GM23338 (cell line): ENCODE data around the gene KCNIP1. TPM values are rescaled to one million over a fixed set of nuclear protein-coding genes. Genes with fewer than 3 reads are reported as not detected.
A peak's percentile ranks its signal among the peaks of the same experiment; 100 is the strongest.

ENCODE experiments used
- ATAC-seq: fragments of 200-7000 bp; cut with Tn5 transposase; 3 replicates; pipeline ENCODE4 v1.9.1; 2020
- DNase-seq: peaks from one replicate; pipeline ENCODE4 v3.0.0-alpha.2; 2015; ENCODE audit warnings: low spot score
- H2AFZ ChIP-seq: fragments of 200-600 bp; sonication (generic); 2 replicates; pipeline ENCODE4 v1.8.0; 2016; ENCODE audit warnings: antibody characterized with exemption, mild to moderate bottlenecking, moderate library complexity
- H3F3A ChIP-seq: fragments of 200-600 bp; sonication (generic); replicated peaks from 2 replicates; pipeline ENCODE4 v1.8.0; 2017; ENCODE audit warnings: antibody characterized with exemption, mixed run types, low read depth
- H3K27ac ChIP-seq: fragments of 200-600 bp; sonication (generic); 2 replicates; pipeline ENCODE4 v1.6.1; 2016; ENCODE audit warnings: low read depth
- H3K27me3 ChIP-seq: fragments of 200-600 bp; sonication (generic); 2 replicates; pipeline ENCODE4 v1.8.0; 2016; ENCODE audit warnings: mild to moderate bottlenecking, mixed run types, moderate library complexity; ENCODE audit not compliant: insufficient read depth
- H3K36me3 ChIP-seq: fragments of 200-600 bp; sonication (generic); 2 replicates; pipeline ENCODE4 v1.8.0; 2016; ENCODE audit warnings: mild to moderate bottlenecking; ENCODE audit not compliant: insufficient read depth
- H3K4me1 ChIP-seq: fragments of 200-600 bp; sonication (generic); 2 replicates; pipeline ENCODE4 v1.8.0; 2016; ENCODE audit warnings: mild to moderate bottlenecking, moderate library complexity; ENCODE audit not compliant: insufficient read depth
- H3K4me2 ChIP-seq: fragments of 200-600 bp; sonication (generic); 2 replicates; pipeline ENCODE4 v1.7.1; 2017; ENCODE audit warnings: mixed run types
- H3K4me3 ChIP-seq: fragments of 200-600 bp; sonication (generic); 2 replicates; pipeline ENCODE4 v1.6.1; 2016; ENCODE audit warnings: mixed run types
- H3K79me2 ChIP-seq: fragments of 200-600 bp; sonication (generic); replicated peaks from 2 replicates; pipeline ENCODE4 v1.8.0; 2017; ENCODE audit warnings: mild to moderate bottlenecking; ENCODE audit not compliant: insufficient read depth
- H3K9me2 ChIP-seq: fragments of 200-600 bp; sonication (generic); 2 replicates; pipeline ENCODE4 v1.8.0; 2017; ENCODE audit not compliant: insufficient read depth
- H4K20me1 ChIP-seq: fragments of 200-600 bp; sonication (generic); replicated peaks from 2 replicates; pipeline ENCODE4 v1.8.0; 2017; ENCODE audit warnings: mild to moderate bottlenecking; ENCODE audit not compliant: insufficient read depth
- H3K27ac Mint-ChIP-seq: 2 replicates; pipeline ENCODE4 v1.8.0; 2020; ENCODE audit warnings: inconsistent platforms, mild to moderate bottlenecking, moderate library complexity, mixed read lengths
- H3K27me3 Mint-ChIP-seq: 3 replicates; pipeline ENCODE4 v1.8.0; 2022; ENCODE audit warnings: low read depth, mild to moderate bottlenecking, moderate library complexity, mixed read lengths, inconsistent platforms; ENCODE audit not compliant: insufficient read depth, poor library complexity
- H3K36me3 Mint-ChIP-seq: 3 replicates; pipeline ENCODE4 v1.8.0; 2021; ENCODE audit warnings: low read depth, mild to moderate bottlenecking, inconsistent platforms, moderate library complexity, mixed read lengths
- H3K4me1 Mint-ChIP-seq: 3 replicates; pipeline ENCODE4 v1.8.0; 2020; ENCODE audit warnings: mild to moderate bottlenecking, inconsistent platforms, mixed read lengths
- H3K4me3 Mint-ChIP-seq: 3 replicates; pipeline ENCODE4 v1.8.0; 2021; ENCODE audit warnings: moderate library complexity, mild to moderate bottlenecking, inconsistent platforms, mixed read lengths
- H3K9me3 Mint-ChIP-seq: 3 replicates; pipeline ENCODE4 v1.8.0; 2020; ENCODE audit warnings: moderate library complexity, mild to moderate bottlenecking, inconsistent platforms, mixed read lengths
- CREB1 ChIP-seq: fragments of 250-450 bp; sonication (Bioruptor Pico); IDR thresholded peaks from 2 replicates; pipeline ENCODE4 v1.5.0; 2020; ENCODE audit warnings: low read depth, mild to moderate bottlenecking, moderate library complexity
- JUNB ChIP-seq: IDR thresholded peaks from one replicate; pipeline ENCODE4 v1.6.1; 2016; ENCODE audit warnings: antibody characterized with exemption; ENCODE audit not compliant: unreplicated experiment
- NANOG ChIP-seq: IDR thresholded peaks from 2 replicates; pipeline ENCODE4 v1.6.1; 2016; ENCODE audit warnings: antibody characterized with exemption, borderline replicate concordance
- STAT1 ChIP-seq: IDR thresholded peaks from one replicate; pipeline ENCODE4 v1.6.1; 2016; ENCODE audit warnings: antibody characterized with exemption; ENCODE audit not compliant: unreplicated experiment
- polyA plus RNA-seq: library from polyadenylated mRNA; unstranded; fragments of >200 nt; fragmentation: Nextera tagmentation; extraction: Ambion mirVana; gene quantifications from 2 replicates; pipeline ENCODE4 v1.2.1, GENCODE V29; 2016
- total RNA-seq: library from RNA; depleted of rRNA; stranded (reverse); fragments of >200 nt; shearing (Covaris generic); gene quantifications from 2 replicates; pipeline ENCODE4 v1.2.3, GENCODE V29; 2014
- TF ChIP-seq, protein P1 (sequence below): IDR thresholded peaks from one replicate; pipeline ENCODE4 v1.6.1; 2018; ENCODE audit warnings: antibody characterized with exemption; ENCODE audit not compliant: unreplicated experiment
- TF ChIP-seq, protein P2 (sequence below): IDR thresholded peaks from 2 replicates; pipeline ENCODE4 v1.6.1; 2016; ENCODE audit warnings: antibody characterized with exemption

The KCNIP1 gene
- total and polyA plus RNA-seq, 2 experiments from 2014 or later: 0.31 to 0.87 TPM

DNA sequence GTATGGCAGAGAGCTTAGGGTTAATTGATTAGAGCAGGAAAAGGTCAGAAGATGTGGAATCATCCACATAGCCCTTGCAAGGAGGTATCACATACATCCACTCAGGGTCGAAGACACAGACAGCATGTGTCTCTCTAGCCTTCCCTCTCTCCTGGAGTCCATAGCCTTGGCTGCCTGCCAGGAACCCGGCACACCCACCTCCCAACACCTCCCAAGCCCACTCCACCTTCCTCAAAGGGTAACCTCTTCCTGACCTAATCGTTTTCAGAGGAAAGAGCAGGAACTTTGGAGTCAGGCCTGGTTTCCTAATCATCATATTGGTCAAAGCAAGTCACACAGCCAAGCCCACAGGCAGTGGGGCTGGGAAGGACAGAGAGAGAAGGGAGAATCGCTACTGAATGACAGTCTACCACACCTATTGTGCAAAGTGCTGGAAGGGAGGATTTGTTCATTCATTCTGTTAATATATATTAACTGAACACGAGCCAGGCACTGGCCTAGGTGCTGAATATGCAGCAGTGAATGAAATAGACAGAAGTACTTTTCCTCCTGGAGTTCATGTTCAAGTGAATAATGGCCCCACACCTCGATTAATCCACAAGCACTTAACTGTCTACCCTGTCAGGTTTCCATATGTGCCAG, 107.8 kb downstream of the KCNIP1 start:
- TF ChIP-seq, protein P1, sequence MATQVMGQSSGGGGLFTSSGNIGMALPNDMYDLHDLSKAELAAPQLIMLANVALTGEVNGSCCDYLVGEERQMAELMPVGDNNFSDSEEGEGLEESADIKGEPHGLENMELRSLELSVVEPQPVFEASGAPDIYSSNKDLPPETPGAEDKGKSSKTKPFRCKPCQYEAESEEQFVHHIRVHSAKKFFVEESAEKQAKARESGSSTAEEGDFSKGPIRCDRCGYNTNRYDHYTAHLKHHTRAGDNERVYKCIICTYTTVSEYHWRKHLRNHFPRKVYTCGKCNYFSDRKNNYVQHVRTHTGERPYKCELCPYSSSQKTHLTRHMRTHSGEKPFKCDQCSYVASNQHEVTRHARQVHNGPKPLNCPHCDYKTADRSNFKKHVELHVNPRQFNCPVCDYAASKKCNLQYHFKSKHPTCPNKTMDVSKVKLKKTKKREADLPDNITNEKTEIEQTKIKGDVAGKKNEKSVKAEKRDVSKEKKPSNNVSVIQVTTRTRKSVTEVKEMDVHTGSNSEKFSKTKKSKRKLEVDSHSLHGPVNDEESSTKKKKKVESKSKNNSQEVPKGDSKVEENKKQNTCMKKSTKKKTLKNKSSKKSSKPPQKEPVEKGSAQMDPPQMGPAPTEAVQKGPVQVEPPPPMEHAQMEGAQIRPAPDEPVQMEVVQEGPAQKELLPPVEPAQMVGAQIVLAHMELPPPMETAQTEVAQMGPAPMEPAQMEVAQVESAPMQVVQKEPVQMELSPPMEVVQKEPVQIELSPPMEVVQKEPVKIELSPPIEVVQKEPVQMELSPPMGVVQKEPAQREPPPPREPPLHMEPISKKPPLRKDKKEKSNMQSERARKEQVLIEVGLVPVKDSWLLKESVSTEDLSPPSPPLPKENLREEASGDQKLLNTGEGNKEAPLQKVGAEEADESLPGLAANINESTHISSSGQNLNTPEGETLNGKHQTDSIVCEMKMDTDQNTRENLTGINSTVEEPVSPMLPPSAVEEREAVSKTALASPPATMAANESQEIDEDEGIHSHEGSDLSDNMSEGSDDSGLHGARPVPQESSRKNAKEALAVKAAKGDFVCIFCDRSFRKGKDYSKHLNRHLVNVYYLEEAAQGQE: peak; percentile 62
- TF ChIP-seq NANOG: no peak

DNA sequence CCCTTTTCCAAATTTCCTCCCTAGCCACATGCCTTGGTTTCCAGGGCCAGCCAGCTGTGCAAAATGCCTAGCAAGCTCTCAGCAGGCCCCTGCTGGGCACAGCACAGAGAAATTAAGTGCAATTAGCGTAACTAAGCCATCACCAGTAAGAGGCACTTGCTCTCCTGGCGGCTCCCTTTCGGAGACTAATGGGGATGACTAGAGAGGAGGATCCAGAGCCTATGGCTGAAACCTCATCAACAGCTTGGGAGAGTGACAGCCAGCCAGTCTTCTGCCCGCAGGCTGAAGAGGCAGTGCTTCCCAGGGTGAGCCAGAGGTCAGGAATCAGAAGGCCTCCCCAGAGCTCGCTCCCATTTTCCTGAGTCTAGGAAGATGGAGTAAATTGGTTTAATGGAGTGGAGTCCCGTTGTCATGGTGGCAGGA, 108.4 kb downstream of the KCNIP1 start:
- H3K27ac ChIP-seq: no peak overlapping the region
- Mint-ChIP-seq H3K36me3 (no peaks in the 10 kb centered on the region), H3K27me3 (peaks cover 6% of the 10 kb centered on the region), H3K4me3 (peak overlapping the region; percentile 30; the same call in 1 of the 3 replicates), H3K4me1 (peaks cover 50% of the 10 kb centered on the region), H3K9me3 (no peaks in the 10 kb centered on the region), H3K27ac (peak overlapping the region; percentile 4; the same call in 1 of the 2 replicates)
- no peaks in the 10 kb centered on the region for H3K9me2 ChIP-seq
- ATAC-seq (peak; percentile 96), DNase-seq (peak; percentile 87)
- H3K4me1 ChIP-seq: peaks cover 39% of the 10 kb centered on the region
- H3K4me3 ChIP-seq: no peak overlapping the region
- no peaks in the 10 kb centered on the region for H4K20me1 ChIP-seq
- H3K79me2 ChIP-seq: no peaks in the 10 kb centered on the region
- peak overlapping the region; percentile 2; the same call in 1 of the 2 replicates for H3K4me2 ChIP-seq
- H3K36me3 ChIP-seq: no peaks in the 10 kb centered on the region
- H2AFZ ChIP-seq: no peak overlapping the region
- H3F3A ChIP-seq: 0 out of 2 replicates have a peak, but pooled peaks cover 5% of the 10 kb centered on the region
- no peaks in the 10 kb centered on the region for H3K27me3 ChIP-seq
- TF ChIP-seq, protein P2, sequence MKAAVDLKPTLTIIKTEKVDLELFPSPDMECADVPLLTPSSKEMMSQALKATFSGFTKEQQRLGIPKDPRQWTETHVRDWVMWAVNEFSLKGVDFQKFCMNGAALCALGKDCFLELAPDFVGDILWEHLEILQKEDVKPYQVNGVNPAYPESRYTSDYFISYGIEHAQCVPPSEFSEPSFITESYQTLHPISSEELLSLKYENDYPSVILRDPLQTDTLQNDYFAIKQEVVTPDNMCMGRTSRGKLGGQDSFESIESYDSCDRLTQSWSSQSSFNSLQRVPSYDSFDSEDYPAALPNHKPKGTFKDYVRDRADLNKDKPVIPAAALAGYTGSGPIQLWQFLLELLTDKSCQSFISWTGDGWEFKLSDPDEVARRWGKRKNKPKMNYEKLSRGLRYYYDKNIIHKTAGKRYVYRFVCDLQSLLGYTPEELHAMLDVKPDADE: no peak
- TF ChIP-seq, protein P1: no peak
- no peak for TF ChIP-seq STAT1
- no peak for TF ChIP-seq CREB1 (CRISPR knock-in tag)
- TF ChIP-seq JUNB: no peak

More for the DNA sequence above, 107.8 kb downstream of the KCNIP1 start:
- Histone ChIP-seq H3K36me3 (no peaks in the 10 kb centered on the region), H4K20me1 (no peaks in the 10 kb centered on the region), H3K27ac (no peak overlapping the region), H2AFZ (no peak overlapping the region), H3K9me2 (no peaks in the 10 kb centered on the region), H3K4me2 (peak overlapping the region; percentile 13; the same call in 1 of the 2 replicates), H3K79me2 (no peaks in the 10 kb centered on the region), H3K4me1 (peaks cover 33% of the 10 kb centered on the region), H3K4me3 (no peak overlapping the region), H3K27me3 (no peaks in the 10 kb centered on the region), H3F3A (0 out of 2 replicates have a peak, but pooled peaks cover 2% of the 10 kb centered on the region)
- Mint-ChIP-seq H3K27me3 (peaks cover 4% of the 10 kb centered on the region), H3K4me1 (peaks cover 43% of the 10 kb centered on the region), H3K4me3 (no peak overlapping the region), H3K36me3 (no peaks in the 10 kb centered on the region), H3K27ac (no peak overlapping the region), H3K9me3 (no peaks in the 10 kb centered on the region)
- ATAC-seq (no peak; the same call in 2 of the 3 replicates), DNase-seq (no peak)
